GM10266 (cell line): ENCODE results near the gene PEX12.

Experiments used
- DNase-seq: peaks from one replicate; pipeline ENCODE4 v3.0.0; 2012; ENCODE audit errors: extremely low spot score
- TF ChIP-seq, protein P1 (sequence below): IDR thresholded peaks from 2 replicates; pipeline ENCODE4 v1.5.1; 2012; ENCODE audit warnings: mild to moderate bottlenecking, low read depth; ENCODE audit not compliant: control insufficient read depth, insufficient read depth; ENCODE audit errors: missing control alignments

PEX12 gene

DNA sequence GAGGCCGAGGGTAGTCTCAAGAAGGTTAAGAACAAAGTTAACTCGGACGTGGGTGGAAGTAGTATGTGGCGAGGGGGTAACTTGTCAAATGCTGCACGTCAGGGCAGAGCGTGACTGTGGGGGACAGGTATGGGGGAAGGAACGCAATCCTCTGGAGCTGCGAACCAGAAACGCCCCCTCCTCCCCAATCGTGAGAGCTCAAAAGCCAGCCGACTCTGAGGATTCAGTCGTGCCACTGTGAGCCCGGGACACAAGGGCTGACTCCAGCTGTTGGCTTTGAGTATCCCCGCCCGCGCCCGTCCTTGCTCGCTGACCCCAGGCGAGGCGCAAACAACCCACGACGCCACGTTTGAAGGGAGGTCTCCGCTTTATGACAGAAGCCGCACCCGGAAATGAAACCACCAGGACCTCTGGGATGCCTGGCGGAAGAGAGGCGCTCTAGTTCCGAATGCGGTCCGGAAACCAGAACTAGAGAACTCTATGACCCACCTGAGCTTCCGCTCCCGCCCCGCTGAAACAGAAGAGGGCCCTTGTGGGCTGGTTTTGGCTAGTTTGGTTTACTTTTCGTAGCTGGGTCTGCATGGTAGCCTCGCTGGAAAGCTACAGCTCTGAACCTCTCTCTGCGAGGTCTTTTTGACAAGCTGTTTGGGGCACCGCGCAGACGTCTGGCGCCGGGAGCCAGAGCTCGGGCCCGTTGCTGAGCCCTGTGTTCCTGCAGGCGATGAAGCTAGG lies at the start of gene PEX12:
Gene PEX12, minus strand, starts transcription at position 375 of the 732 bp plus-strand sequence. CDS start 550 bp downstream, outside the sequence.
- peak; percentile 73 for DNase-seq
- TF ChIP-seq, protein P1, sequence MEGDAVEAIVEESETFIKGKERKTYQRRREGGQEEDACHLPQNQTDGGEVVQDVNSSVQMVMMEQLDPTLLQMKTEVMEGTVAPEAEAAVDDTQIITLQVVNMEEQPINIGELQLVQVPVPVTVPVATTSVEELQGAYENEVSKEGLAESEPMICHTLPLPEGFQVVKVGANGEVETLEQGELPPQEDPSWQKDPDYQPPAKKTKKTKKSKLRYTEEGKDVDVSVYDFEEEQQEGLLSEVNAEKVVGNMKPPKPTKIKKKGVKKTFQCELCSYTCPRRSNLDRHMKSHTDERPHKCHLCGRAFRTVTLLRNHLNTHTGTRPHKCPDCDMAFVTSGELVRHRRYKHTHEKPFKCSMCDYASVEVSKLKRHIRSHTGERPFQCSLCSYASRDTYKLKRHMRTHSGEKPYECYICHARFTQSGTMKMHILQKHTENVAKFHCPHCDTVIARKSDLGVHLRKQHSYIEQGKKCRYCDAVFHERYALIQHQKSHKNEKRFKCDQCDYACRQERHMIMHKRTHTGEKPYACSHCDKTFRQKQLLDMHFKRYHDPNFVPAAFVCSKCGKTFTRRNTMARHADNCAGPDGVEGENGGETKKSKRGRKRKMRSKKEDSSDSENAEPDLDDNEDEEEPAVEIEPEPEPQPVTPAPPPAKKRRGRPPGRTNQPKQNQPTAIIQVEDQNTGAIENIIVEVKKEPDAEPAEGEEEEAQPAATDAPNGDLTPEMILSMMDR: no peak

GRCh38 chr17:35627417-35627816 lies 49.0 kb upstream of the PEX12 start:
- no peak for DNase-seq
- TF ChIP-seq, protein P1: no peak

GRCh38 chr17:35621768-35622167 lies 43.4 kb upstream of the PEX12 start:
- TF ChIP-seq, protein P1: no peak
- no peak for DNase-seq

DNA sequence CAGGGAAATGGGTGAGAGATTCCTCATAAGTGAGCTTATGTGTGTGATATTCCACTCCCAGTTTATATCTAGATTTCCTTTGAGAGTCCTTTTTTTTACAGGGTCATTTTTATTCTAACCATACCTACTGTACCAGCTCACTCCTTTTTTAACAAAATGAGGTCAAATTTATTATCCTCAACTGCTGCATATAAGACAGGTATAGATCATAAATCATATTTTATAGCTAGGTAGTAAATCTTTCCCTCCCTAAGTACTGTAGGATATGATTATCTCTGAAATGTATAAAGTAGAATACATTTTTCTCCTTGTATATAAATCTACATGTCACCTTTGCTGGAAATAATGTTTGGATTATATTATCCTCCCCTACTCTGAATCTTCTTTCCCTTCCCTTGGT lies 40.3 kb upstream of the PEX12 start:
- no peak for DNase-seq
- TF ChIP-seq, protein P1: no peak

DNA sequence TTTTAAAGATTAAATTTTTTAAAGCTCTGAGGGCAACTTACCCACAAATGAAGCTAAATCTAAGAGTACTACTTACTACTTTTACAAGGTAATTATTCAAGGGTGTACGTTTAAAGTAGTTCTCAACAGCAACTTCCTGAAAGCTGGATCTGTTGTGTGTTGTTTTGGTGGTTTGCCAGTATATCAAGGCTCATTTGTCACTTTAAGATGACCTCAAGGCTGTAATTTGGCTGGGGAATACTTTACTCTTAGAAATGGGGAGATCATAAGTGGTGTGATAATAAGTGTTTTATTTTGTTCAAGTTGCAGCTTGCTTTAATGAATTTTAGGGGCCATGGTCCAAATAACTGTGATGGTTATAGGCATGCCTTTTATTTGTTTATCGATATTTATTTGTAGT lies 39.1 kb upstream of the PEX12 start:
- TF ChIP-seq, protein P1: no peak
- no peak for DNase-seq

DNA sequence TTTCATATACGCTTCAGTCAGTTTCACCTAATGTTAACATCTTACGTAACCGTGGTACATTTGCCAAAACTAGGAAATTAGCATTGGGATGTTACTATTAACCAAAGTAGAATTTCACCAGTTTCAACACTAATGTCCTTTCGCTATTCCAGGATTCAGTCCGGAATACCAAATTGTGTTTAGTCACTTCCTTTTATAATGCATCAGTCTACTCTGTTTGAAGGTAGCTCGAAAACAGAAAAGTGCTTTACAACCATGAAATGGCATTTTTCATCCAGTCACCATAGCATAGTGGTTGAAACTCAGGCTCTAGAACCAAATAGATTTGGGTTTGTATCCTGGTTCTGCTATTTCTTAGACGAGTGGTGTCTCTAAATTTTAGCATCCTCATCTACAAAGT lies 38.2 kb upstream of the PEX12 start:
- TF ChIP-seq, protein P1: no peak
- DNase-seq: no peak

DNA sequence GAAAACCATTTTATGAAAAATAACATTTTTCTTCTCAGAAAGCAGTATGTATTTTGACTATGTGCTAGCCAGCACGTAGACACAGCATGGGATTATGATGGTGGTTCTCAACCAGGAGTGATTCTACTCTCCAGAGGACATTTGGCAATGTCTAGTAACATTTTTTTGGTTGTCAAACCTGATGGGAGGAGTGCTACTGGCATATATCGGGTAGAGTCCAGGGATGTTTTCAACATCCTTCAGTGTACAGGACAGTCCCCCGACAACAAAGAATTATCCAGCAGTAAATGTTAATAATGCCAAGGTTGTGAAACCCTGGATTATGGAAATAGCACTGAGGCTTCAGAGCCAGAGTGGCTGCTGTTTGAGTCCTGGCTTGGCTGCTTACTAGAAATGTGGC lies 36.4 kb upstream of the PEX12 start:
- DNase-seq: no peak
- TF ChIP-seq, protein P1: no peak
